Glomerular visceral epithelial cell (primary cell): ENCODE data around the gene FANCI.

Source experiments
- DNase-seq: peaks from one replicate; pipeline ENCODE4 v3.0.0-alpha.2; 2016; ENCODE audit errors: extremely low spot score

FANCI gene

DNA sequence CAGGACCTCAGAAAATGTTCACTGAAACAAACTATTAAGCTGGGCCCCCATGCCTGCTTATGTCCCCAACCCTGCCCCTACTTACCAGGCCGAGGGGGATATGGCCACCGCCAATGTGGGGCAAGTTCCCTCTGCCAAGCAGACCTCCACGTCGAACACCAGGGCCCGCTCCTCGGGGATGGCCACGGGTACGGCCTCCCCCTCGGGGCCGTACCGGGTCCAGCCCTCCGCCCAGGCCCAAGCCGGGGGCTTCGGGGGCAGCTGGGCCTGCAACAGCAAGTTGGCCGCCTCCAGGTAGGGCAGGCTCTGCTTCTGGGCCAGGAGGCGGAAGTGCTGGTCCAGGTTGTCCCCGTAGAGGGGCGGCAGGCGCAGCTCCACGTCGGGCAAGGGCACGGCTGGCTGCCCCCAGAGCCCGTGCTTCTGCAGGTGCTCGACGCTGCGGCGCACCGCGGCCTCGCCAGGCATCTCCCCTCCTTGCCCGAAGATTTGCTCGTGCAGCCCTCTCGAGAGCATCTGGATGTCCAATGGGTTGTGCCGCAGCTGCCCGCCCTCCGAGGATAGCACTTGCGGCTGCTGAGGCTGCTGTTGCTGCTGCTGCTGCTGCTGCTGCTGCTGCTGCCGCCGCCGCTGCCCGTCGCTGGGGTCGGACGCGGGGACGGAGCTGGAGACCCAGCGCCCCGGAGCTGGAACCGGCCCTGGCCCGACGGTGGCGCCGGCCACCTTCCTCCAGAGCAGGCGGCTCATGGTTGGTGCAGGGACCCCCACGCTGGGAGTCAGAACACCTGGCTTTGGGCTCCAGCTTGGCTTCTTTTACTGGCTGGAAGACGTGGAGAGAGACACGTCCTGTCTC, 89.5 kb downstream of the FANCI start:
- no peak for DNase-seq

DNA sequence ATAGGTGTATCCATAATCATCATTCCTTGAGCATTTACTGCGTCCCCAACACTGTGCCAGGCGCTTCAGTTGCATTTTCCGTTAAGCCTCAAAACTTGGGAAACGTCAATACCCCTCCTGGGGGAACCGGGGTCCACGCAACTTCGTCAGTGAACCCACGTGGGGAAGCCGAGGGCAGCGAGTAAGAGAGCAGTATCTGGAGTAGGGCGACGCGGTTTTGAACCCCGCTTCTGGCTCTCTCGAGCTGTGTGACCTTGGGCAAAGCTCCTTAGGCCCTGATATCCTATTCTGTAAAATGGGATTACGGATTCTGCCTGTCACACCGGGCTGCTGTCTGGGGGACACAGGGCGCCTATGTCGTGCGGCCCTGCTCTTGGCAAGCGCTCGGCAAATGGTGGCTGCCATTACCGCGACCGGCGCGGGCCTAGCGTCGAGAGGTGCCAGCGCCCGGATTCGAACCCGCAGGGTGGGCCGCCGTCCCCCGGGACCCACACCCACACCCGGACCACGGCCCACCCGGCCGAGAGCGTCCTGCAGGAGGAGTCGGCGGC, 90.3 kb downstream of the FANCI start:
- peak; percentile 52 for DNase-seq

DNA sequence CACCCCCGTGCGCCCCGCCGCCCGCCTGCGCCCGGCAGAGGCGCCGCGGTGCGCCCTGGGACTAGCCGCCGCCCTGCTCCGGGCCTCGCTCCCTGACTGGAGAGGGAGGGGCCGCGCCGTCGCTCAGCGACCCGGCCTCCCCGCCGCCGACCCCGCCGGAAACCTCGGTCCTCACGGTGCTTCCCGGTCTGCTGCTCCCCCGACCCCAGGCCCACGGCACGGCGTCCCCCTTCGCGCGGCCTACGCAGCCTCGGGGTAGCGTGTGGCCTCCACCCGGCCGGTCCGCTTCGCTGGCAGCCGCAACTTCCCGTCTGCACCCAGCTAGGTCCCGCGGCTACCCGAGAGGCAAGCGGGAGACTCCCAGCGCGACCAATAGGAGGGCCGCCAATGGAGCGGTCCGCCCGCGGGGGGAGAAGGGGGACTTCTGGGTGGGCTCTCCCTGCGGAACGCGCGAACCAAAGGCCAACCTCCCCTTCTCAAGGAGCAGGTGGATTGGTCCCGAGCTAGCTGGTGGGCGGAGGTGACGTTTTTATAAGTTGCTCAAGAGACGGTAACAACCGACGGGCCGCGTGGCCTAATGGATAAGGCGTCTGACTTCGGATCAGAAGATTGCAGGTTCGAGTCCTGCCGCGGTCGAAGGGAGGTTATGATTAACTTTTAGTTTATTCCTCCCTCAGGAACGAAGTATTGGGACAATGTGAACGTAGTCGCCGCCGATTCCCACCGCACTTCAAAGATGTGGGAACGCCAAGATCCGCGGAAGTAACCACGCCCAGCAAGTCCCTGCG, 90.9 kb downstream of the FANCI start, which contains the start of gene POLG:
Gene POLG (minus strand): TSS at position 315 of the 788 bp plus-strand sequence. CDS start 1,070 bp downstream, outside the sequence.
- DNase-seq = peak; percentile 100

DNA sequence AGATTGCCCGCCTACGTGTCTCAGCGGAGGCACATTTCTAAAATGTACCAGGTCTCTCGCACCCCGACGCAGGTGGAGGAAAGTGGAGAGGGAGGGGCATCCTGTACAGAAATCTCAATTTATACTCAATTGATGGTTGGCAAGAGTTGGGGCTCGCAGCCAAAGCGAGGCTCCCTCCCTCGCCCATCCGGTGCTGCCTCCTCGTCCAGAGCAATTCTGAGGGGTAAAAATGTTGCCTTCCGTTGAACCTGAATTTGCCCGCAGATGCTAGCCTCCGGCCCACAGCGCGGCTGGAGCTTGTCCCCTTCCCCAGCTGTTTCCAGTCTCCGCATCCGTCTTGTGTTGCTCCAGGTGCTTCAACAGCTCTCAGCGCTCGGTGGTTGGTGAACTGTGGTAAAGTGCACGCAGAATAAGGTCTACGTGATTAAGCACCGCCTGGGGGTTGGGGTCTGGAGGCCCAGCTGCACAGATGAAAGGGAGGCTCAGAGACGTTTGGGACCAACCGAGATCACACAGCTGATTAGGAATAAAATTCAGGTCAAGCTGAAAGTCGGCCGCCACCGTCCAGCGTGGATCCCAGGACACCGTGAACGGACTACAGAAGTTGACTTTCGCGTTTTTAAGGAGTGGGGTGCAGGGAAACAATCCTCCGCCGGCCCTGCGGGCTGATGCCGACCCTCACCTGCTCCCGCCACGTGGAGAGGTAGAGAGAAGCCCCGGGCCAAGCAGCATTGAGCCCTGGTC, 91.7 kb downstream of the FANCI start:
- DNase-seq = no peak

DNA sequence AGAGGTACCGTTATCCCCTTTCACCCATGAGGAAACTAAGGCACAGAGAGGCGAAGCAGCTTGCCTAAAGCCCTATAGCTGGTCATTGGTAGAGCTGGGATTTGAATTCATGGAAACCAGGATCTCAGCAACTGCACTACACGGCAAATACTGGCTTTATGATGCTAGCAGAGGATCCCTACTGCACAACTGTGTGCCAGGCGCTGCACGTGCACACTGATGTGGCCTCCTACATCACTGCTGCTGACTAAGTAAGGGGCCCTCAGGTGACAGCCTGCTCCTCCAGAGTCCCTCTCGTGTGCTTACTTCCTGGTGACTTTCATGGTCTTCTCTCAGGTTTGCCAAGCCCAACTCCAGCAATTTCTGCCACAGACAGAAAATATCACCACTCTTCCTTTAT, 94.3 kb downstream of the FANCI start:
- no peak for DNase-seq

DNA sequence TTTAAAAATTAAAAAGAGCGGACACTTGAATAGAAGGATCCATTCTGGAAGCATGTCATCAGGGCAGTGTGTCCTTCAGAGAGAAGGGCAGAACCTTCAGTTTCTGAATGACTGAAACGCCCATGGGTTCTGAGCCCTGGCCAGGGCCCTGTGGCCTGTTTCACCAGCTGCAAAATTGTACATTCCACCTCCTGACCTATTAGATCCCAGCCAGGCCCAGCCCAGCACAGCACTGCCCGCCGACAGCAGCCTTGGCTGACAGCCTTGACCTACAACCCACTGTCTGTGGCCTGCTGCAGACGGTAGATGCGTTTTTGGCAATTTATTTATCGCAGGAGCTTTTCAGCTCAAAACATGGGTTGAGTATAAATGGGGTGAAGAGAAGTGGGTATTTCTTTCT, 96.8 kb downstream of the FANCI start:
- DNase-seq = no peak

DNA sequence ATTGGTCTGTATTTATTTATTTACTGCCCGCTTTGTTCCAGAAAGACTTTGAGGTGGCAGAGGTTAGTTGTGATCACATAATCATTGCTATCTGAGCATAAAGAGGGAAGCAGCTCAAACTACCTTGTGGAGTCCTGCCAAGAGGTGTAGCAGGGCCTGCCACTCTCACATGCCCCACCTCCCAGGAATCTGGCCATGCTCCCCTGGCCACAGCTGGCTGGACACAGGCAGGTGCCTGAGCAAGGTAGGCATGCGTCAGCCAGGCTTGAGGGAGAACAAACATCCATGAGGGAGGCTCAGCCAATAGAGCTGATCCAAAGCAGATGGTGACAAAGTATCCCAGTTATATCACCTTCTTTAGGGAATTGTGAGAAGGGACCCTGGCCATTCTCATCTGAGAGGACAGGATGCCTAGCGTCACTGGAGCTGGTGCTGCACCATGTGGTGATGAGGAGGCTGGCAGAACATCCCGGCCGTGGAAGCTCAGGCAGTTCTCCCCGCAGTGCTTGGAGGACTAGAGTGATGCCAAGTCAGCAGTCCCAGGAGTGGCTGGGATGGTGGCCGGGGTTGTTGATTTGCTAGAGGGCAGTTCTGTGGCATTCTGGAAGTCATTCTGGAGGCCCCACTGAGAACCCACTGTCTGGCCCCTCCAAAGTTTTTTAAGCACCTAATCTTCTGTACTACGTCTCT, 97.7 kb downstream of the FANCI start:
- DNase-seq = no peak

DNA sequence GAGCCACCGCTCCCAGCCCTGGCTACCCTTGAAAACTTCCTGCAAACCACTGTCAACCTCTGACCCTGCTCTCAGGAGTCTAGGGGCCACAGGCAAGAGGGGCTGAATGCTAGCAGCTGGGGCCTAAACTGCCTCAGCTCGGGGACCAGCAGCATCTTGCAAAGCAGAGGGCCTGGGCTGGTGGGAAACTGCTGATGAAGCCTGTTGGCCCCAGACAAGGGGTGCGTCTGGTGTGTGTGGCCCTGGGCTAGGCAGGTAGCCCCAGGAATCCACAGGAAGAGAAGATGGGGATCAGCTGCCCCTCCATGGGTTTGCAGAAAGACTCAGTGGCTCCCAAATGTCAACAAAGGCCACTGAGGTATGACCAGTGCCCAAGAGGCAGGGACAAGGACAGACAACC, 99.1 kb downstream of the FANCI start:
- no peak for DNase-seq

DNA sequence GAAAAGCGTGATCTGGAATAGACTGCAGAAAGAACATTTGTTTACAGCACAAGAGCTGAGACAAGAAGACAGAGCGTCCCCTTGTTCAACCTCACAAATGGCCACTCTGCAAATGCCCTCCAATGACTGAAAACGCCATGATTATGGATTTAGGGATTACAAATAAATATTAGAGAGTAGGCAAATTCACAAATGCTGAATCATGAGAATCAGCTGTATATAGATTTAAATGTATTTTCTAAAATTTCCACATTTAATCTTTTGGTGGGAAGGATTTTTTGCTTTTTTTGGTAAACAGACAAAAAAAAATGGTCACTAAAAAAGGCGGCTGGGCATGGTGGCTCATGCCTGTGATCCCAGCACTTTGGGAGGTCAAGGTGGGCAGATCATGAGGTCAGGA, 101.5 kb downstream of the FANCI start:
- no peak for DNase-seq

DNA sequence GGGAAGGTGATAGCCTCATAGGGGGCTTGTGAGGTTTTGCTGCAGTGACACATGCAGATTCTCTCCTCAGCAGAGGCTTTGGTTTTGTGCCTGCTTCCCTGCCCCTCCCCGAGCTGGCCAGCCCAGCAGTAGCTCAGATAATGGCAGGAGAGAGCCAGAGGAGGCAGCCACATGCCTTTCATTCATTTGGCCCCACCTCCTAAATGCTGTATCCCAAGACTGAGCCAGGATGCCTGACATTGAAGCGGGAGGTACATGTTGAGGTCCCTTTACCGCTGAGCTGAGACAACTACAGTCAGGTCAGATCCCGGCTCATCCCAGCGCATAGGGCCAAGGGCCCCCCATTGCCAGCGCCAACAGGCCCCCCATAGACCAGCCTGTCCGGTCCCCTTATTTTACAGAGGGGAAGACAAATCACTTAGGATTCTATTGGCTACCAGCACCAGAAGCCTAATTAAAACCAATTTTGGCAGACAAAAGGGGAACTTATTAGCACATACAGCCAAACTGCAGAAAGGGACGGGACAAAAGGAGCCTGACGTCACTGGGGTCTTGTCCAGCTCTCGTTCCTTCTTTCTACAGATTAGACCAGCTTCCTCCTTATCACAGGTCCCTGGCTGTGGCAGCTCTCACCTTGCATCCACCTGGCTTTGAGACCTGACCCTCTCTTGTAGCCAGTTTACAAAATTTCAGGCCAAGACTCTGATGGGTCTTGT, 102.9 kb downstream of the FANCI start:
- no peak for DNase-seq

DNA sequence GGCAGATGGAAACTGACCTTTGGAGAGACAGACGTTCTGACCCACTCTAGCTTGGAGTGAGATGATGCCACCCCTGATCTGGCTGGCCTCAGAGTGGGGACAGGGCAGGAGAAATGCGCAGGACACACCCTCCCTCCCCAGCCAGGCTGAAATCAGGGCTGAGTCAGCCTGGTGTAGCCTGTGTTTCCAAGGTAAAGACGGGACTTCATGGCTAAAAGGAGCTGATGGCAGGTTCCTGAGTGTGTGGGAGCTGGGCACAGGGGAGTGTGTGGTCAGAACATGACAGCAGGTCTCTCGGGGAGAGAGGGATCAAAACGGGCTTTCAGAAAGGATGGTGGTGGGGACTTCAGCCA, 105.4 kb downstream of the FANCI start:
- DNase-seq = no peak

DNA sequence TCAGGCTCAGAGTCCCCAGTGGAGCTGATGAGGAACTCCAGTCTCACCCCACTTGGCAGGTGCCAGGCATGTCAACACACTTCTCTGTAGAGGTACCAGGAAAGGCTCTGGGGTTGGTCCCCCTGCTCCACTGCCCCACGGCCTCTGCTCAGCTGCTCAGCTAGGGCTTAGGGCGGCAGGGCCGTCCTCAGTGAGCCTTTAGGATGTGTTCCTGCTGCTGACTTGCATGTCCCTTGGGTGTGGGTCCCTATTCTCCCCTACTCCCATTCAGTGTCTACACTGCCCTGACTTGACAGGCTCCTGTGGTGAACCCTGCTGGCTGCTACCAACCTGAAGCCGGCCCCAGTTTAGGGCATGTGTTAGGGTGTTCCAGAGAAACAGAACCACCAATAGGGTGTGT, 108.7 kb downstream of the FANCI start:
- DNase-seq = no peak

DNA sequence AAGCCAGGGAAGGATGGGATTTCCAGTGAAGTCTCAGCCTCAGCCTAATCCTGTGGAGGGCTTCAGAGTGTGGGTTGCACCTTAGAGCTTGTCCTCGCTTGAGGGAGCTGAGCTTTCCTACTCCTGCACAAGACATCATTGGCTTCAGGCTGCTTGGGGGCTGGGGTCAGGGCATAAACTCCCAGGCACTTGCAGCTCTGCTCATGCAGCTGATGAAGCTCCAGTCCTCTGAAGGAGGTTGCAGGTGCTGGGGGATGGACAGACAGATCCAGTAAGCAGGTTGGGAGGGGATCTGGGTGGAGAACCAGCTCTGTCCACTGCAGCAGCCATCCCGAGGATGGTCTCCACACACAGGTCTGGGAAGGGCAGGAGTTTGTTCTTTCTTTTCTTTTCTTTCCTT, 110.2 kb downstream of the FANCI start:
- no peak for DNase-seq

DNA sequence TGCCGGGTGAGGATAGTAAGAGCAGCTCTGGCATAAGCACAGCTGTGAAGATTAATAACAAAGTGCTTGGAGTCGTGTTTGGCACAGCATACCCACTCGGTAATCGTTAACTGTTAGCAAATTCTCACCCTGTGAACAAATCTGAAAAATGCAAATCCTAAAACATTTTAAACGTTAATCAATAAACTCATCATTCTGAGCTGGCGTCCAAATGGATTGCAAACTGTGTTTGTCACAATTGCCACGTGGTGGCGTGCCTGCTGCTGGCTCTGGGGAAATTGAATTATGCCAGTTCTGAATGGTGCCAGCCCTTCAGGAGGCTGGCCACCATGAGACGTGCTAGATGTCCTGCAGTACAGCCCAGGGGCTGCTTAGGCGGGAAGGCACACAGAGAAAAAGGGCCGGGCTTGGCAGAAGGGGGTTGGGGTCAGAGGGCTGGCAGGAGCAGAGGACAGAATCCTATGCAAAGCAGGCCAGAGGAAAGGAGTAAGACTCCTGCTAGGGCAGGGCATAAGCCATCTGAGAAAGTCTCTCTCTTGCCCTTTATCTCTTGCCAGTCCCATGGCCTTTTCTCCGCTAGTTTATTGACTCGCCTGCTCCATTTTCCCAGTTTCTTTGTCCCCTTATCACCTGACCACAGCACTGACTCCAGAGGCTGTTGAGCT, 113.0 kb downstream of the FANCI start:
- DNase-seq = peak; percentile 16

DNA sequence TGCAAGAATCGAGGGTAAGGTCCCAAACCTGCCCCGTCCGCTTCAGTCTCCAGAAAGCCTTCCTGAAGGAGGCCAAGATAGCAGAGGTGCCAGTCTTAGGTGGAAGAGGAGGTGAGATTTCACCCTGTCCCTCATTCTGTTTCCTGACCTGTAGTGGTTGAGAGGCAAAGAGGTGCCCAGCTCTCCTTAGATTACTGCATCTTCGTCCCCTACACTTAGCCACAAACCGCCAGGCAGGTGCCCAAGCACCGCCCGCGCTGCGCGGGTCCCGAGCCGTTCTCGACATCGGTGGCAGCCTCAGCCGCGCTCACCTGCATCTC, 114.6 kb downstream of the FANCI start:
- DNase-seq = no peak

DNA sequence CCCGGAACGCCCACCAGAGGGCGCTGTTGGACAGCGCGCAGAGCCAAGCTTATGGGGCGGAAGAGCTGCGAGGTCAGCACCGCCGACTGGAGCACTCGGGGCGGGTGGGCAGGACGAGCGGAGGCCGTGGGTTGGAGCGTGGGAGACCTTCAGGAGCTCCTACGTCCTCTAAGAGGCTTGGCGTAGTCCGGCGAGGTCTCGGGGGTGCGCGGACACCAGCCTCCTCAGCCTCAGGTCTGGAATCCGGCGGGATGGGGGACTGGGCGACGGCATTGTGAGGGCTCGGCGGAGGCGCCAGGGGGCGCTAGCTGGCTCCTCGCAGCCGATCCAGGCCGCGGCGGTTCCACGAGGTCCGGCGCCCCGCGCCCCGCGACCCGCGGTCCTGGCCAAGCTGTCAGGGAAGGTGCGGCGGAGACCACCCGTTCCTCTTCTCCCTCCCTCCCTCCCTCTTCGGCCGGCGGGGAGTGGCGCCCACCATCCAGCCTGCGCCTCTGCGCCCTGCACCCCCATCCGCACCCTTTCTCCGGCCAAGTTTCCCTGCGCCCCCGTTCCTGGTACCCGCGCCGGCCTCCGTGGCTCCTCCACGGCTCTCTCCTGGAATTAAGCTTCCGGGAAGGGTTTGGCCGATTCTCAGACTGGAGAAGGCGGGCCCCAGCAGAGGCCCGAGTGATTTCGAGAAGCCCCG, 115.1 kb downstream of the FANCI start:
- peak; percentile 73 for DNase-seq

DNA sequence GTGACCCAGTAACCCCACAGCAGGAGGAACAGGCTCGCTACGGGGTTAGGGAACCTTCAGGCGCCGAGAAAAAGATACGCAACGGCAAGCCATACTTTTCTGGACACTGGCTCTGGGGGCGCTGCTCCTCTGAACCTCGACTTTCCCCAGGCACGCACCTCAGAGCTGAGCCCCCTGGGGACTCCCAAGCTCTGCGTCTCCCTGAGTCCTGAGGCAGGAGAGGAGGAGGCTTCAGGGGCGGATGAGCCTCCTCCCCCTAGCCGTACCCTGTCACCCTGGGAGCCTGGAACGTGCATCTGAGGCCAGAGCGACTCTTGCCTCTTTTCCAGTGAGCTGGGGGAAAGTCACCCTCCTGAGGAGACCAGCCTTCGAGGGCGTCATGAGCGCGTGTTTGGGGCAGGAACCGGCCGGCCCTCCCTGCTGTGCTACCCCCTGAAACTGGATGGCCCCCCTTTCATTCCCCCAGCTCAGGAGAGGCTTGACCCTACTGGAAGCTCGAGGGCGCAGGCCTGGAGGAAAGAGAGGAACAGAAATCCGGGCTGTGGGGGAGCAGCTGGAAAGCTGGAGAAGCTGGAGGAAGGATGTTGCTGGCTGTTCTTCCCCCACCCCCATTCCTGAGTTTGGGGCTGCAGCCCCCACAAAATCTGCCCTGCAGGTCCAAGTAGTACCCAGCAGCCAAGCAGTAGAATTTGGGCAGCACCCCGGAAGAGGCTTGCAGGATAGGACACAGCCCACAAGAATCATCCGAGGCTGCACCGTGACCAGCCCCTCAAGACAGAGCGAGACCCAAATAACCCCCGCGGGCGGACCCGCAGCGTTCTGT, 115.9 kb downstream of the FANCI start:
- no peak for DNase-seq

DNA sequence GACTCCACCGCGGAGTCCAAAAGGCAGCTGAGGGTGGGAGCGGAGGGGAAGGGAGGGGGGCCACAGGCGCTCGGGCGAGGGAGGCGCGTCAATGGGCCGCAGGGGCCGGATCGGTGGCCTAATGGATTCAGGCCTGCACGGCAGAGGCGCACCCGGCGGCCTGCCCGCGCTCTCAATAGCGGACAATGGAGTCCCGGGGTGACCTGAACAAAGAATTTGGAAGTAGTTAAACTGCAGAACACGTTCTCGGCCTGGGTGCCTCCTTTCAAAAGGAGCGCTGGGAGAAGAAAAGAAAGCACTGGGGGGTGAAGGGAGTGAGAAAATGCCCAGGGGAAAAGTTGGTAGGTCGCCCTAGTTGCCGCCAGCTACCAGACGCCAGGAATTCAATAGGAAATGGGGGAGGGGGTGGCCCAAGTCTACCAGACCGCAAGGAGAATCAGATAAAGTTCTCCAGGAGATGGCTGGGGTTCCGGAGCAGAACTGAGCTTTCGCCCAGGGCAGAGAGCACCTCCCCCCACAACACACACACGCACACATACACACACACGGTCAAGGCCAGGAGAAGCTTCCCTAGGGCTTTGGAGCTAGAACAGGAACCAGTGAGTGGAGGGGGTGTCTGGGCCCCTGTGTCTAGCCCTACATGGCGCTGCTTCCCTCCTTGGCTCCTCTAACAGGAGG, 116.7 kb downstream of the FANCI start:
- DNase-seq = no peak
